Endothelial cell of umbilical vein (primary cell): Measurements from ENCODE around the gene FBXO3.
A peak's percentile ranks its signal among the peaks of the same experiment; 100 is the strongest.

ENCODE experiments used
- CTCF ChIP-seq, 2 donors: IDR thresholded peaks; 1 replicate in 1 of 2; 2 replicates in 1 of 2; pipeline ENCODE4 v1.5.1; 2011; ENCODE audit warnings: low read length in 2 of 2, mild to moderate bottlenecking in 2 of 2, moderate library complexity in 2 of 2, control low read depth in 1 of 2, inconsistent platforms in 1 of 2, low read depth in 1 of 2; ENCODE audit not compliant: insufficient read depth in 1 of 2; ENCODE audit errors: extremely low read depth in 1 of 2
- EZH2 ChIP-seq: IDR thresholded peaks from 2 replicates; pipeline ENCODE4 v1.6.1; 2012; ENCODE audit warnings: borderline replicate concordance, low read depth, mild to moderate bottlenecking, moderate library complexity, low read length, inconsistent platforms; ENCODE audit not compliant: severe bottlenecking
- POLR2AphosphoS5 ChIP-seq: IDR thresholded peaks from 2 replicates; pipeline ENCODE4 v1.6.1; 2012; ENCODE audit warnings: low read depth, mild to moderate bottlenecking, control low read depth, low read length, moderate library complexity; ENCODE audit not compliant: insufficient read depth

DNA sequence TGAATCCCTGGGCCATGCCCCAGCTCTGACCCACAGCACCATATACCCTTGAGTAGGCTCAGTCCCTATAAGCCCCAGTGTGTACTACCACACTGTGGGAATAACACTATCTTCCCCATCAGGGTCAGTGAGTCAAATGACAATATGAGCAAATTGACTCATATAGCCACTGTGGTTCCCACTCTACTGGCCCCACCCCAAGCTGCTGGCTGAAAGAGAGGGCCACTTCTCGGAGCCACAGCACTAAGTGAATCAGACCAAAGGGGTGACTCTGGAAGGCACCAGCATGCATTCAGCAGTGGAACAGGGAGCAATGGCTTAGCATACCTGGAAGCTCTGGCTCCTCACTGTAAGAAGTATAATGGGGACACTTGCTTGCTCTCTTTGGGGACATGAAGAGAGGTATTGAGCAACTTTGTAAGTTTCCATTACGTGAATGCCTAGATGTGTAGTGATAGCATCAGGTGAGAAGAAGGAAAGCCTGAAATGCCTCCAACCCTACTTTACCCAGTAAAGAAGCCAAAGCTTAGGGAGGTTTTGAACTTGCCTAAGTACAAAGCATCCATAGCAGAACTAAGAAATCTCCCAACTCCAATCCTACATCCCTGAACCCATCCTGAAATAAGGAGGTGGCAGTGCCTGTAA is 51.6 kb downstream of the FBXO3 start:
- TF ChIP-seq POLR2AphosphoS5 (peak; percentile 25), CTCF (IDR thresholded peaks at IDR 0.05; ENCODE audit: extremely low read depth in 1 of 2, insufficient read depth in 1 of 2, low read depth in 1 of 2, low read length in 2 of 2) (no peak), EZH2 (no peak)
